BE2C (cell line): Measurements from ENCODE around the gene MAP7D1.
"Not testable (repeated sequence)": the region's sequence is repeated elsewhere in the genome, so short reads cannot be mapped to it uniquely, and the experiment has no call there.

ENCODE experiments used
- DNase-seq: peaks from one replicate; pipeline ENCODE4 v3.0.0-alpha.2; 2020
- H3K27me3 ChIP-seq: fragments of 250-450 bp; sonication (Bioruptor Pico); 2 replicates; pipeline ENCODE4 v1.5.1; 2020; ENCODE audit warnings: mild to moderate bottlenecking
- H3K36me3 ChIP-seq: fragments of 250-450 bp; sonication (Bioruptor Pico); 2 replicates; pipeline ENCODE4 v1.5.1; 2020; ENCODE audit warnings: mild to moderate bottlenecking
- H3K4me1 ChIP-seq: fragments of 250-450 bp; sonication (Bioruptor Pico); 2 replicates; pipeline ENCODE4 v1.5.1; 2020
- H3K4me3 ChIP-seq: 2 replicates; pipeline ENCODE4 v1.5.1; 2011; ENCODE audit warnings: low read depth, low read length
- H3K9me3 ChIP-seq: fragments of 250-450 bp; sonication (Bioruptor Pico); 2 replicates; pipeline ENCODE4 v1.5.1; 2020
- TF ChIP-seq, protein P1 (sequence below): IDR thresholded peaks from 2 replicates; pipeline ENCODE4 v1.5.1; 2012; ENCODE audit warnings: mild to moderate bottlenecking, low read depth, low read length

MAP7D1 gene

DNA sequence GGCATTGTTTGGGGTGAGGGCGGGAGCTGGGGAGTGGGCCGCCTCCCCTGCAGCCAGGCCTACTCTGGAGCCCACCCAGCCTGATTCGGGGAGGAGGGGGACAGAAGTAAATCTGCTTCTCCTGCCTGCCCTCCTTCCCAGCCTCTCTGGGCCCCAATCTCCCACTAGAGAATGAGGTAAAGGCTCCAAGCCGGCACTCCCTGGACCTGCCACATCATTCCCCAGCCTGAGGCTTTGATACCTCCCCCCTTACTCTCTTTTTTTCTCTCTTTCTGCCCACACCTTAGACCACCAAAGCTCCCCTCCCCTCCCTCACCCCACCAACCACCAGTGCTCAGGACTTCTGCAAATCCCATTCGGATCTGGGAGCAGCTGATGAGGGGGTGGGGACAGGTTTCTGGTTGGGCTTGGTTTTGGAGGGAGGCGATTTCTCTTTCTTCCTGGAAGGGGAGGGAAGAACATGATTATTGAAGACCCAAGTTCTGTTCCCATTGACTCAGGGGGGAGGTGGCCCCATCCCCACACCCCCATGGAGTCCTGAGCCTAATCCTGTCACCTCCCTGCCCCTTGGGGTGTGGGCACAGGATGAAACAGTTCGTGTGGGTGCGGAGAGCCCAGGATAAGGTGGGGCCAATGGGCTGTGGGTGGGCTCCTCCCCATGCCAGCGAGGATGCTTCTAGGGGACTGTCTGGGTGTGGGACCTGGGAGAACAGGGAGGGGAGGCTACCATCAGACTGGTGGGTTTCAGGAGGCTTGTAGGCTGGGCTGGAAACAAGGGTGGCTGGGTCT lies 1.3 kb downstream of the MAP7D1 start:
- Histone ChIP-seq H3K9me3 (no peaks in the 10 kb centered on the region), H3K36me3 (peaks cover 3% of the 10 kb centered on the region; the same call in 1 of the 2 replicates), H3K4me1 (peaks cover 4% of the 10 kb centered on the region; the same call in 1 of the 2 replicates), H3K27me3 (no peaks in the 10 kb centered on the region), H3K4me3 (peak overlapping the region; percentile 73)
- no peak for DNase-seq
- TF ChIP-seq, protein P1, sequence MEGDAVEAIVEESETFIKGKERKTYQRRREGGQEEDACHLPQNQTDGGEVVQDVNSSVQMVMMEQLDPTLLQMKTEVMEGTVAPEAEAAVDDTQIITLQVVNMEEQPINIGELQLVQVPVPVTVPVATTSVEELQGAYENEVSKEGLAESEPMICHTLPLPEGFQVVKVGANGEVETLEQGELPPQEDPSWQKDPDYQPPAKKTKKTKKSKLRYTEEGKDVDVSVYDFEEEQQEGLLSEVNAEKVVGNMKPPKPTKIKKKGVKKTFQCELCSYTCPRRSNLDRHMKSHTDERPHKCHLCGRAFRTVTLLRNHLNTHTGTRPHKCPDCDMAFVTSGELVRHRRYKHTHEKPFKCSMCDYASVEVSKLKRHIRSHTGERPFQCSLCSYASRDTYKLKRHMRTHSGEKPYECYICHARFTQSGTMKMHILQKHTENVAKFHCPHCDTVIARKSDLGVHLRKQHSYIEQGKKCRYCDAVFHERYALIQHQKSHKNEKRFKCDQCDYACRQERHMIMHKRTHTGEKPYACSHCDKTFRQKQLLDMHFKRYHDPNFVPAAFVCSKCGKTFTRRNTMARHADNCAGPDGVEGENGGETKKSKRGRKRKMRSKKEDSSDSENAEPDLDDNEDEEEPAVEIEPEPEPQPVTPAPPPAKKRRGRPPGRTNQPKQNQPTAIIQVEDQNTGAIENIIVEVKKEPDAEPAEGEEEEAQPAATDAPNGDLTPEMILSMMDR, result no peak

DNA sequence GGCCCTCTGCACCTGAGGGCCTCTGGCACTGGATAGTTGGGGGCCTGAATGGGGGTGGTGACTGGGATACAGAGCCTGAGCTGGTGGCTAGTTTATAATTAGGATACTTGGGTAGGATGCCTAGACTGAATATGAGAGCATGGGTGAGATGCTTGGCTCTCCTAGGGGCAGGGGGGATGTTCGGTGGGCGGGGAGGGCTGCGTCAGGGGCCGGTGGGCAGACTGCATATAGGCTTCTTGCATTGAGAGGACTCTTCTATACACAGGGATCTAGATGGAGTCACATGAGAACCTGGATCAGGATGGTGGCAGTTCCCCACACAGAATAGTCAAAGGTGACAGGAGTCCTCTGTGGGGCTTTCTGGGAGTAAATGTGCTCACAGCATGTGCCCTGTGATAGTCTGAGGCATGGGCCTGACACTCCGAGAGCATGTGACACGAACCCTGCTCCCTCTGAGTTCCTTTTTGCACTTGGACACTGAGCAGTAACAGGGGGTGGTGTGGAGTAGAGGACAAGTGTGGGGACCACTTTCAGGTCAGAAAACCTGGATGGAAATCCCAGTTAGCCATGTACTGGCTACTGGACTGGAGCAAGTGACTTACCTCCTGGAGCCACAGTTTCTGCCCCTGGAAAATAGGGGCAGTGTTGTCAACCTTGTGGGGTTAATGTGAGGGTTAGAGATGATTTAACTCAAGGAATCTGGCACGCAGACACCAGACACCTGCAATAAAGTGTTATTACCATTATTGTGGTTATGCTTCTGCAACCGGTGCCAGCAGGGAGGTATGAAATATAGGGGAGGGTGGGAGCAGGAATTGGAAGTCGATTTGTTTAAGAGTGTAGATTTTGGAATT lies 2.2 kb downstream of the MAP7D1 start:
- H3K9me3 ChIP-seq, result no peaks in the 10 kb centered on the region
- DNase-seq, result no peak
- TF ChIP-seq, protein P1, result no peak
- H3K36me3 ChIP-seq, result peaks cover 3% of the 10 kb centered on the region; the same call in 1 of the 2 replicates
- H3K4me3 ChIP-seq, result peak overlapping the region; percentile 73
- no peaks in the 10 kb centered on the region for H3K27me3 ChIP-seq
- peaks cover 4% of the 10 kb centered on the region; the same call in 1 of the 2 replicates for H3K4me1 ChIP-seq

DNA sequence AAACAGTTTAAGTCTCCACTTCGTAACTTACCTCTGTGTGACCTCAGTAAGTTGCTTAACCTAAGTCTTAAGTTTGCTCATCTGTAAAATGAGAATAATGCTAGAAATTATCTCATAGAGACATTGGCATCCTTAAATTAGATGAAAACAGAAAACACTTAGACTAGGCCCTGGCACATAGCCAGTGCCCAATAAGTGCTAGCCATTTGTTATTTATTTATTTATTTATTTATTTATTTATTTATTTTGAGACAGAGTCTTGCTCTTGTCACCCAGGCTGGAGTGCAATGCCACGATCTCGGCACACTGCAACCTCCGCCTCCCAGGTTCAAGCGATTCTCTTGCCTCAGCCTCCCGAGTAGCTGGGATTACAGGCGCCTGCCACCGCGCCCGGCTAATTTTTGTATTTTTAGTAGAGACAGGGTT lies 2.9 kb downstream of the MAP7D1 start:
- not testable (repeated sequence) for H3K4me1 ChIP-seq, DNase-seq, H3K27me3 ChIP-seq, H3K9me3 ChIP-seq, H3K36me3 ChIP-seq, H3K4me3 ChIP-seq

DNA sequence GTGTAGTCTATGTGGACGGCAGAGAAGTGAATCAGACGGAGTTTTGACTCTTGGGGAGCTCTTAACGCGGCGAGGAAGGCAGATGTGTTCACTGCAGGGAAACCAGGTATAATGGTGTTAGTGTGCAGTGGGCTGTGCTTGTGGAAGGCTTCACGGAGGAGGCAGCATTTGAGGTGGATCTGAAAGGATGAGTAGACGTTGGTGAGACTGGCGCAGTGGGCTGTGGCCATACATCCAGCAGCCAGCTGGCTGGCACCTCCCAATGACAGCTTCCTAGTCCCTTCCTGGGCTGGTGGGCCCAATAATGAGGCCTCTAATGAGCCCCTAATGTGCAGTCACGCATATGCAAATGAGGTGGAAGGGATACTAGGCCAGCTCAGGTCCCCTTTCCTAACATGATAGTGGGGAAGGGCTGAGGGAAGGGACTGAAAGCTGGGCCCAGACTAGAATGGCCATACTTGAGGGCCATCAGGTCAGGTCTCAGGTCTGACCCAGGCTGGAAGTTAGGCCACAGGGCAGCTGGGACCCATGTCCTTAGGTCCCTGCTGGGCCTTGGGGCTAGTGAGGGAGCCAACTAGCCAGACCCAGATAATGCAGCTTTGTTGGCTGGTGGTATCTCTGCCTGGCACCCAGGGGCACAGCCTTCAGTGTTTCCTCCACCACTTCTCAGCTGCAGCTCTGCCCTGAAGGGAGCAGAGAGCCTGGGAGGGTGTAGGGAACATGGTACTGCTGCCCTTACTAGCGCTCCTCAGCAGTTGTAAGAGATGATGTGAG lies 3.8 kb downstream of the MAP7D1 start:
- H3K27me3 ChIP-seq, result no peaks in the 10 kb centered on the region
- DNase-seq, result no peak
- no peaks in the 10 kb centered on the region for H3K9me3 ChIP-seq
- H3K36me3 ChIP-seq, result peaks cover 3% of the 10 kb centered on the region; the same call in 1 of the 2 replicates
- TF ChIP-seq, protein P1, result no peak
- H3K4me1 ChIP-seq, result peaks cover 4% of the 10 kb centered on the region; the same call in 1 of the 2 replicates
- H3K4me3 ChIP-seq, result no peak overlapping the region

DNA sequence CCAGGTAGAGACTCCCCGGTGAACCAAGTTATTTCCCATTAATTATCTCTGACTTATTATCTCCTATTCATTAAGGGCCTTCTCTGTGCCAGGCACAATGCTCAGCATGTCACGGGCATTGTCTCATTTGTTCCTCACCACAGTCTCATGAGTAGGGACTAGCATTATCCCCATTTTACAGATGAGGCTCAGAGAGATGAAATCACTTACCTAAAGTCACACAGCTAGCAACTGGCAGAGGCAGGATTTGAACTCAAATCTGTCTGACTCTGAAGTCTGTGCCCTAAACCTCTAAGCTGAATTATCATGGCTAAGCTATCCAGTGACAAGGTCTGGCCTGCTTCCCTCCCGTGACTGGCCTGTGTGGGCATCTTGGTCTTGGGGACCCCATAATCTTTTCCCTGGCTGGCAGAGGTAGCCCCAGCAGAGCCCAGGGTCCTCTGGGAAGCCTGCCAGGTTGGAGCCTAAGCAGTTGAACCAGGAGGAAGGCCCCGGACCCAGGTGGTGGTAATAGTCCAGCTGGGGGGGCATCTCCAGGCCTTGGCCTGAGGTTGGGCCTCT lies 4.5 kb downstream of the MAP7D1 start:
- Histone ChIP-seq H3K9me3 (no peaks in the 10 kb centered on the region), H3K36me3 (peaks cover 3% of the 10 kb centered on the region; the same call in 1 of the 2 replicates), H3K4me3 (no peak overlapping the region; the same call in 1 of the 2 replicates), H3K4me1 (no peaks in the 10 kb centered on the region), H3K27me3 (no peaks in the 10 kb centered on the region)
- no peak for DNase-seq
- TF ChIP-seq, protein P1, result no peak
